Activated CD4-positive, alpha-beta memory T cell treated with anti-CD3 and anti-CD28 coated beads for 36 hours (primary cell): ENCODE measurements around the gene C16orf74. TPM values are rescaled to one million over a fixed set of nuclear protein-coding genes. Genes with fewer than 3 reads are reported as not detected.

ENCODE experiments used
- CTCF ChIA-PET: fragments of 350-600 bp; sonication (Branson Sonifier 250); formaldehyde crosslinking; loops from one replicate; lab custom pipeline; 2021; ENCODE audit warnings: antibody characterized with exemption, inconsistent platforms; lab: Charles Lee
- POLR2A ChIA-PET: fragments of 350-600 bp; sonication (Branson Sonifier 250); formaldehyde crosslinking; loops from one replicate; lab custom pipeline; 2021; ENCODE audit warnings: antibody characterized with exemption; lab: Charles Lee
- DNase-seq: peaks from one replicate; pipeline ENCODE4 v3.0.0-alpha.2; 2020
- H3K27ac Mint-ChIP-seq: one replicate; pipeline ENCODE4 v1.8.0; 2021; ENCODE audit warnings: mixed read lengths
- H3K27me3 Mint-ChIP-seq: one replicate; pipeline ENCODE4 v1.8.0; 2021; ENCODE audit warnings: mixed read lengths
- H3K36me3 Mint-ChIP-seq: one replicate; pipeline ENCODE4 v1.8.0; 2021; ENCODE audit warnings: mixed read lengths
- H3K4me1 Mint-ChIP-seq: one replicate; pipeline ENCODE4 v1.8.0; 2021; ENCODE audit warnings: low read depth, mixed read lengths
- H3K4me3 Mint-ChIP-seq: one replicate; pipeline ENCODE4 v1.8.0; 2021; ENCODE audit warnings: mild to moderate bottlenecking, mixed read lengths
- H3K9me3 Mint-ChIP-seq: one replicate; pipeline ENCODE4 v1.8.0; 2021; ENCODE audit warnings: mixed read lengths
- intact Hi-C: fragments of 100-400 bp; cut with micrococcal nuclease; formaldehyde crosslinking; loops from one replicate; pipeline ENCODE4 v1.15.1; 2023
- total RNA-seq, 2 experiments: library from RNA; stranded (reverse); gene quantifications; one replicate each; pipeline ENCODE4 v1.2.3, GENCODE V29; 2021

Gene C16orf74
- total RNA-seq, 2 experiments from 2014 or later: not detected

- Mint-ChIP-seq H3K4me3 (no peak overlapping the region), H3K27me3 (peaks cover 12% of the 10 kb centered on the region), H3K36me3 (no peaks in the 10 kb centered on the region), H3K9me3 (no peaks in the 10 kb centered on the region), H3K4me1 (no peaks in the 10 kb centered on the region), H3K27ac (no peak overlapping the region)
- no peak for DNase-seq
- CTCF ChIA-PET: interaction anchor here (1.2 kb wide), 1 partner anchor 22 kb away, joined by 5 read pairs; no protein-coding TSS in a partner anchor
- POLR2A ChIA-PET: no interaction called here
- intact Hi-C loops: no loop called here
Measured at GRCh38 chr16:85695196-85696128, 55.4 kb downstream of the C16orf74 start.

DNA sequence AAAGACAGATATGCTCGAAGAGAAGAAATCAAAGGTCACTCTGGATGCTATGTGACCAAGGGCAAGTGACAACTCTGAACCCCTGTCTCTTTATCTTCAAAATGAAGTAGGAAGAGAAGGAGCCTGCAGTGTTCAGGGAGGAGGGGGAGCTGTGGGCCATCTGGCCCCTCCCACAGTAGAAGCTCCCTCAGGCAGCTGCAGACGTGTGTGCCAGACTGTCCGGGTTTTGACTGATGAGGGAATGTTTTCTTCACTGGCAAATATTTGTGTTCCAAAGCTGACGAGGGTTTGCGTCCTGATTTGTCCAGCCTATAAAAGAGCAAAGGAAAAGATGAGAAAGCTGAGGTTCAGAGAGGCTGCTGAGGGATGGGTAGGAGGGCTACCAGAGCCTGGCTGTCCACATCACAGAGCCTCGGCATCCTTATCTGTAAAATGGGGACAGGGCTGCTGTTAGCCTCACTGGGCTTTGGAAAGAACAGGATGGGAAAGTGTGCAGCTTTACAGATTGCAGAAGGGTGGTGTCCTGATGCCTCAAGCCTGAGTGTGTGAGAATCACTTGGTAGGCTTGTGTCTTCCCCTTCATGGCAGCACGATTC is 60.3 kb downstream of the C16orf74 start:
- no peak overlapping the region for H3K27ac Mint-ChIP-seq
- peaks cover 11% of the 10 kb centered on the region for H3K36me3 Mint-ChIP-seq
- H3K9me3 Mint-ChIP-seq: no peaks in the 10 kb centered on the region
- intact Hi-C loops: no loop called here
- no peak for DNase-seq
- no peak overlapping the region for H3K4me3 Mint-ChIP-seq
- H3K27me3 Mint-ChIP-seq: peaks cover 5% of the 10 kb centered on the region
- ChIA-PET POLR2A (no interaction called here), CTCF (interaction anchor here (1.4 kb wide), 1 partner anchor 27 kb away, joined by 6 read pairs; no protein-coding TSS in a partner anchor)
- peaks cover 15% of the 10 kb centered on the region for H3K4me1 Mint-ChIP-seq

GRCh38 chr16:85689950-85690320 is 61.0 kb downstream of the C16orf74 start:
- ChIA-PET CTCF (interaction anchor here (1.4 kb wide), 1 partner anchor 28 kb away, joined by 6 read pairs; no protein-coding TSS in a partner anchor), POLR2A (interaction anchor here (1.4 kb wide), 1 partner anchor 22 kb away, joined by 3 read pairs; no protein-coding TSS in a partner anchor)
- Mint-ChIP-seq H3K36me3 (peaks cover 11% of the 10 kb centered on the region), H3K4me3 (no peak overlapping the region), H3K27ac (no peak overlapping the region), H3K27me3 (peaks cover 3% of the 10 kb centered on the region), H3K4me1 (peaks cover 15% of the 10 kb centered on the region), H3K9me3 (no peaks in the 10 kb centered on the region)
- no peak for DNase-seq
- intact Hi-C loops: loop anchor here (2.0 to 5.0 kb wide), 3 partner anchors 77 to 247 kb away; partner anchors contain the start of gene GSE1

GRCh38 chr16:85689285-85689949 is 61.5 kb downstream of the C16orf74 start:
- Mint-ChIP-seq H3K27ac (no peak overlapping the region), H3K9me3 (no peaks in the 10 kb centered on the region), H3K36me3 (peaks cover 13% of the 10 kb centered on the region), H3K27me3 (no peaks in the 10 kb centered on the region), H3K4me3 (peak overlapping the region; percentile 66), H3K4me1 (peaks cover 15% of the 10 kb centered on the region)
- POLR2A ChIA-PET: interaction anchor here (1.4 kb wide), 1 partner anchor 22 kb away, joined by 3 read pairs; no protein-coding TSS in a partner anchor
- intact Hi-C loops: loop anchor here (2.0 to 5.0 kb wide), 3 partner anchors 77 to 247 kb away; partner anchors contain the start of gene GSE1
- no peak for DNase-seq
- CTCF ChIA-PET: interaction anchor here (1.0 to 1.4 kb wide), 3 partner anchors 28 to 75 kb away, joined by 3 to 6 read pairs (median 3); no protein-coding TSS in a partner anchor

- Mint-ChIP-seq H3K27ac (peak within 1 kb of the TSS; percentile 67), H3K27me3 (no peaks in the 10 kb centered on the region), H3K9me3 (no peaks in the 10 kb centered on the region), H3K4me1 (peaks cover 15% of the 10 kb centered on the region), H3K36me3 (peaks cover 16% of the 10 kb centered on the region), H3K4me3 (peak within 1 kb of the TSS; percentile 88)
- intact Hi-C loops: loop anchor here (2.0 to 5.0 kb wide), 3 partner anchors 76 to 248 kb away; partner anchors contain the start of gene GSE1
- CTCF ChIA-PET: interaction anchor here (1.0 to 1.1 kb wide), 2 partner anchors 29 to 74 kb away, joined by 3 read pairs; no protein-coding TSS in a partner anchor
- POLR2A ChIA-PET: interaction anchor here (1.4 kb wide), 1 partner anchor 21 kb away, joined by 3 read pairs; no protein-coding TSS in a partner anchor
- DNase-seq: peak; percentile 95
Measured at GRCh38 chr16:85688586-85689284, 62.2 kb downstream of the C16orf74 start, which contains the start of gene GINS2. Gene GINS2 (minus strand): TSS chr16:85688954. CDS start chr16:85688898, 56 bp downstream.

DNA sequence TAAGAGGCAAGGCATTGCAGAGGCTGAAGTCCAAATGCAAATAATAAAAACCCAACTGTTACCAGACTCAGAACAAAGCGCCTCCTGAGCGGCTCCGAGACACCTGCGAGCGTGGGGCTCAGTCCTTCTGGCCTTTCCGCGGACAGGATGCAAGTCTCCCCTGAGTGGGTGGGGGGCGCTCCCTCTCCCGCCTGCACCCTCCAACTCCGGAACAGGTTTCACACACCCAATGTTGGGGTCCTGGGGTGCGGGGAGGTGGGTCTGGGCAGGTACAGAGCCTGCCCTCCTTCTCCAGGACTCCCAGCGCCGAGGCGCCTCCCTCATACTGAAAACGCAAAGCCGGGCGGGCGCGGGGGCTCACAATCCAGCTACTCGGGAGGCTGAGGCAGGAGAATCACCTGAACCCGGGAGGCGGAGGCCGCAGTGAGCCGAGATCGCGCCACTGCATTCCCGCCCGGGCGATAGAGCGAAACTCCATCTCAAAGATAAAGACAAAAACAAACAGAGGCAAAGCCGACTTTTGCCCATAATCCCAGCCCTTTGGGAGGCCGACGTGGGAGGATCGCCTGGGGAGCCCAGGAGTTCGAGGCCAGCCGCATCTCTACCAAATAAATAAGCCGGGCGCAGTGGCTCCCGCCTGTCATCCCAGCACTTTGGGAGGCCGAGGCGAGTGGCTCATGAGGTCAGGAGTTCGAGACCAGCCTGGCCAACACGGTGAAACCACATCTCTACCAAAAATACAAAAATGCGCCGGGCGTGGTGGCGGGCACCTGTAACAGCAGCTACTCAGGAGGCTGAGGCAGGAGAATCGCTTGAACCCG is 63.0 kb downstream of the C16orf74 start:
- Mint-ChIP-seq H3K27me3 (no peaks in the 10 kb centered on the region), H3K27ac (peak overlapping the region; percentile 67), H3K4me1 (peaks cover 15% of the 10 kb centered on the region), H3K9me3 (no peaks in the 10 kb centered on the region), H3K4me3 (peak overlapping the region; percentile 88), H3K36me3 (peaks cover 24% of the 10 kb centered on the region)
- peak; percentile 40 for DNase-seq
- ChIA-PET CTCF (interaction anchor here (1.0 kb wide), 1 partner anchor 73 kb away, joined by 3 read pairs; no protein-coding TSS in a partner anchor), POLR2A (no interaction called here)
- intact Hi-C loops: loop anchor here (2.0 to 5.0 kb wide), 3 partner anchors 75 to 249 kb away; partner anchors contain the start of gene GSE1

GRCh38 chr16:85686912-85687591 is 63.8 kb downstream of the C16orf74 start:
- Mint-ChIP-seq H3K27ac (peak overlapping the region; percentile 67), H3K9me3 (no peaks in the 10 kb centered on the region), H3K36me3 (peaks cover 24% of the 10 kb centered on the region), H3K4me3 (peak overlapping the region; percentile 88), H3K4me1 (peaks cover 15% of the 10 kb centered on the region), H3K27me3 (no peaks in the 10 kb centered on the region)
- CTCF ChIA-PET: no interaction called here
- POLR2A ChIA-PET: no interaction called here
- intact Hi-C loops: loop anchor here (5.0 kb wide), 1 partner anchor 130 kb away; no protein-coding TSS in a partner anchor
- DNase-seq: peak; percentile 72

DNA sequence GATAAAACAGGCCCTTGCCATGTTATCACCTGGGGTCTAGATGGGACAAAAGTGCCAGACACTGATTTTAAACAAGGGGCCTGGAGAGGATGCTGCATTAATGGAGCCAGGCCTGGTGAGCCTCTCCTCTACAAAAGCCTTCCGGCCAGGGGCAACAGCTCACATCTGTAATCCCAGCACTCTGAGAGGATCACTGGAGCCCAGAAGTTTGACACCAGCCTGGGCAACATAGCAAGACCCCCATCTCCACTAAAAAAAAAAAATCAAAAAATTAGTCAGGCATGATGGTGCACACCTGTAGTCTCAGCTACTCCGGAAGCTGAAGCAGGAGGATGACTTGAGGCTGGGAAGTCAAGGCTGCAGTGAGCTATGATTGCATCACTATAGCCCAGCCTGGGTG is 65.6 kb downstream of the C16orf74 start:
- Mint-ChIP-seq H3K27ac (no peak overlapping the region), H3K36me3 (peaks cover 36% of the 10 kb centered on the region), H3K9me3 (no peaks in the 10 kb centered on the region), H3K27me3 (no peaks in the 10 kb centered on the region), H3K4me3 (no peak overlapping the region), H3K4me1 (peaks cover 25% of the 10 kb centered on the region)
- ChIA-PET CTCF (interaction anchor here (1.3 kb wide), 1 partner anchor 69 kb away, joined by 6 read pairs; no protein-coding TSS in a partner anchor), POLR2A (no interaction called here)
- DNase-seq: no peak
- intact Hi-C loops: loop anchor here (5.0 kb wide), 1 partner anchor 128 kb away; no protein-coding TSS in a partner anchor

DNA sequence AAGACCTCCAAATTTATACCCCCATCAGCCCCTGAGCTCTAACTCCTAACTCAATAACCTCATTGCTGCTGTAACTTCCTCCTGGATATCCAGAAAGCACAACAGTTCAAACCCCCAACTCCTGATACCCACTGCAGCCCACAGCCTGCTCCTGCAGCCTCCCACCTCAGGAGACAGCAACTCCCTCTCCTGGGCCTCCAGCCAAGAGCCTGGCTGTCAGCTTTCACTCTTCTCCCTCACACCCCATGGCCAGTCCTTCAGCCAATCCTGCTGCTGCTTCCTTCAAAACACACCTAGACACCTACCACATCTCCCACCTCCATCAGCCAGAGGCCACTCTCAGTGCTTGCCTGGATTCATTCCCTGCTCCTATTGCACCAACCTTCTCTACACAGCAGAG is 67.5 kb downstream of the C16orf74 start:
- H3K36me3 Mint-ChIP-seq: peaks cover 43% of the 10 kb centered on the region
- no peak overlapping the region for H3K4me3 Mint-ChIP-seq
- DNase-seq: no peak
- ChIA-PET CTCF (interaction anchor here (1.2 kb wide), 1 partner anchor 25 kb away, joined by 3 read pairs; no protein-coding TSS in a partner anchor), POLR2A (interaction anchor here (0.6 kb wide), 1 partner anchor 64 kb away, joined by 5 read pairs; no protein-coding TSS in a partner anchor)
- no peaks in the 10 kb centered on the region for H3K9me3 Mint-ChIP-seq
- no peak overlapping the region for H3K27ac Mint-ChIP-seq
- H3K4me1 Mint-ChIP-seq: peaks cover 22% of the 10 kb centered on the region
- intact Hi-C loops: no loop called here
- no peaks in the 10 kb centered on the region for H3K27me3 Mint-ChIP-seq
